ENCODE results near the gene ALDH7A1. TPM values are rescaled to one million over a fixed set of nuclear protein-coding genes. Genes with fewer than 3 reads are reported as not detected.
"Not testable (repeated sequence)": the region's sequence is repeated elsewhere in the genome, so short reads cannot be mapped to it uniquely, and the experiment has no call there.

ALDH7A1 gene
- total RNA-seq, 1 donor from 2014 or later, result 63.6 TPM

GRCh38 chr5:126633552-126633951 lies 38.5 kb upstream of the ALDH7A1 start:
- no peaks in the 10 kb centered on the region for H3K9me3 ChIP-seq
- no peak for DNase-seq (ENCODE audit: extremely low spot score in 2 of 2)
- no peaks in the 10 kb centered on the region for H3K36me3 ChIP-seq
- H3K4me1 ChIP-seq, result no peaks in the 10 kb centered on the region
- no peaks in the 10 kb centered on the region for H3K27me3 ChIP-seq
- TF ChIP-seq POLR2A (IDR thresholded peaks at IDR 0.05) (no peak), POLR2AphosphoS5 (IDR thresholded peaks at IDR 0.05; ENCODE audit: insufficient read depth in 1 of 2, low read depth in 1 of 2) (no peak)
- TF ChIP-seq, protein P1, sequence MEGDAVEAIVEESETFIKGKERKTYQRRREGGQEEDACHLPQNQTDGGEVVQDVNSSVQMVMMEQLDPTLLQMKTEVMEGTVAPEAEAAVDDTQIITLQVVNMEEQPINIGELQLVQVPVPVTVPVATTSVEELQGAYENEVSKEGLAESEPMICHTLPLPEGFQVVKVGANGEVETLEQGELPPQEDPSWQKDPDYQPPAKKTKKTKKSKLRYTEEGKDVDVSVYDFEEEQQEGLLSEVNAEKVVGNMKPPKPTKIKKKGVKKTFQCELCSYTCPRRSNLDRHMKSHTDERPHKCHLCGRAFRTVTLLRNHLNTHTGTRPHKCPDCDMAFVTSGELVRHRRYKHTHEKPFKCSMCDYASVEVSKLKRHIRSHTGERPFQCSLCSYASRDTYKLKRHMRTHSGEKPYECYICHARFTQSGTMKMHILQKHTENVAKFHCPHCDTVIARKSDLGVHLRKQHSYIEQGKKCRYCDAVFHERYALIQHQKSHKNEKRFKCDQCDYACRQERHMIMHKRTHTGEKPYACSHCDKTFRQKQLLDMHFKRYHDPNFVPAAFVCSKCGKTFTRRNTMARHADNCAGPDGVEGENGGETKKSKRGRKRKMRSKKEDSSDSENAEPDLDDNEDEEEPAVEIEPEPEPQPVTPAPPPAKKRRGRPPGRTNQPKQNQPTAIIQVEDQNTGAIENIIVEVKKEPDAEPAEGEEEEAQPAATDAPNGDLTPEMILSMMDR (IDR thresholded peaks at IDR 0.05), result no peak
- no peak overlapping the region for H3K4me3 ChIP-seq
- intact Hi-C loops (cut with DNase I), result no loop called here
- no peak overlapping the region for H3K27ac ChIP-seq

GRCh38 chr5:126631920-126632319 lies 36.9 kb upstream of the ALDH7A1 start:
- Histone ChIP-seq H3K27me3 (no peaks in the 10 kb centered on the region), H3K4me3 (no peak overlapping the region), H3K4me1 (no peaks in the 10 kb centered on the region), H3K36me3 (peaks cover 0 to 6% of the 10 kb centered on the region in 2 donors), H3K27ac (no peak overlapping the region), H3K9me3 (no peaks in the 10 kb centered on the region)
- TF ChIP-seq, protein P1 (IDR thresholded peaks at IDR 0.05), result no peak
- TF ChIP-seq POLR2AphosphoS5 (IDR thresholded peaks at IDR 0.05; ENCODE audit: insufficient read depth in 1 of 2, low read depth in 1 of 2) (no peak), POLR2A (IDR thresholded peaks at IDR 0.05) (no peak)
- intact Hi-C loops (cut with DNase I), result no loop called here
- no peak for DNase-seq (ENCODE audit: extremely low spot score in 2 of 2)

- intact Hi-C loops (cut with DNase I), result no loop called here
- no peaks in the 10 kb centered on the region for H3K27me3 ChIP-seq
- peaks cover 5% of the 10 kb centered on the region for H3K4me1 ChIP-seq
- no peak overlapping the region for H3K4me3 ChIP-seq
- no peak overlapping the region for H3K27ac ChIP-seq
- DNase-seq (ENCODE audit: extremely low spot score in 2 of 2), result no peak
- no peaks in the 10 kb centered on the region for H3K9me3 ChIP-seq
- H3K36me3 ChIP-seq, result peaks cover 0 to 29% of the 10 kb centered on the region in 2 donors
- TF ChIP-seq POLR2A (IDR thresholded peaks at IDR 0.05) (no peak), POLR2AphosphoS5 (IDR thresholded peaks at IDR 0.05; ENCODE audit: insufficient read depth in 1 of 2, low read depth in 1 of 2) (no peak)
- TF ChIP-seq, protein P1 (IDR thresholded peaks at IDR 0.05), result no peak
Observed at GRCh38 chr5:126628102-126628501, 33.1 kb upstream of the ALDH7A1 start.

GRCh38 chr5:126624534-126624933 lies 29.5 kb upstream of the ALDH7A1 start:
- H3K27ac ChIP-seq, result no peak overlapping the region
- intact Hi-C loops (cut with DNase I), result no loop called here
- no peak for DNase-seq (ENCODE audit: extremely low spot score in 2 of 2)
- H3K4me3 ChIP-seq, result no peak overlapping the region
- peaks cover 5% of the 10 kb centered on the region for H3K4me1 ChIP-seq
- H3K9me3 ChIP-seq, result no peaks in the 10 kb centered on the region
- TF ChIP-seq, protein P1 (IDR thresholded peaks at IDR 0.05), result no peak
- TF ChIP-seq POLR2AphosphoS5 (IDR thresholded peaks at IDR 0.05; ENCODE audit: insufficient read depth in 1 of 2, low read depth in 1 of 2) (no peak), POLR2A (IDR thresholded peaks at IDR 0.05) (no peak)
- peaks cover 0 to 43% of the 10 kb centered on the region in 2 donors for H3K36me3 ChIP-seq
- no peaks in the 10 kb centered on the region for H3K27me3 ChIP-seq

- H3K27me3 ChIP-seq, result no peaks in the 10 kb centered on the region
- H3K27ac ChIP-seq, result no peak overlapping the region
- no peaks in the 10 kb centered on the region for H3K9me3 ChIP-seq
- intact Hi-C loops (cut with DNase I), result no loop called here
- H3K36me3 ChIP-seq, result peaks cover 0 to 38% of the 10 kb centered on the region in 2 donors
- peaks cover 5% of the 10 kb centered on the region for H3K4me1 ChIP-seq
- TF ChIP-seq, protein P1 (IDR thresholded peaks at IDR 0.05), result no peak
- no peak for TF ChIP-seq POLR2A (IDR thresholded peaks at IDR 0.05)
- TF ChIP-seq POLR2AphosphoS5 (IDR thresholded peaks at IDR 0.05; ENCODE audit: insufficient read depth in 1 of 2, low read depth in 1 of 2), result no peak
- no peak overlapping the region for H3K4me3 ChIP-seq
- no peak for DNase-seq (ENCODE audit: extremely low spot score in 2 of 2)
Observed at GRCh38 chr5:126619781-126620180, 24.8 kb upstream of the ALDH7A1 start.

- H3K9me3 ChIP-seq; intact Hi-C loops (cut with DNase I); H3K4me3 ChIP-seq; H3K27ac ChIP-seq; H3K27me3 ChIP-seq; H3K4me1 ChIP-seq; DNase-seq (ENCODE audit: extremely low spot score in 2 of 2): not testable (repeated sequence)
- peaks cover 0 to 38% of the 10 kb centered on the region in 2 donors for H3K36me3 ChIP-seq
Observed at GRCh38 chr5:126617603-126618002, 22.6 kb upstream of the ALDH7A1 start.

Data from vagina (tissue), 2 donors.